Measurements from ENCODE around the gene PLEKHO1.
"Not testable (repeated sequence)": the region's sequence is repeated elsewhere in the genome, so short reads cannot be mapped to it uniquely, and the experiment has no call there.

The PLEKHO1 gene

GRCh38 chr1:150168960-150169601 lies 19.4 kb downstream of the PLEKHO1 start:
- no peaks in the 10 kb centered on the region for H3K9me3 Mint-ChIP-seq
- no peaks in the 10 kb centered on the region for H3K4me1 Mint-ChIP-seq (ENCODE audit: low read depth in 2 of 2)
- no peak overlapping the region for H3K27ac Mint-ChIP-seq
- no peak overlapping the region for H3K4me3 Mint-ChIP-seq
- DNase-seq (peak; percentile 46 to 50 (median 48)), ATAC-seq (replicated peaks) (peak; percentile 75)
- no peaks in the 10 kb centered on the region for H3K27me3 Mint-ChIP-seq
- no peaks in the 10 kb centered on the region for H3K36me3 Mint-ChIP-seq (ENCODE audit: insufficient read depth)

- DNase-seq (no peak), ATAC-seq (replicated peaks) (no peak)
- H3K27me3 Mint-ChIP-seq: no peaks in the 10 kb centered on the region
- no peak overlapping the region for H3K4me3 Mint-ChIP-seq
- H3K4me1 Mint-ChIP-seq (ENCODE audit: low read depth in 2 of 2): no peaks in the 10 kb centered on the region
- H3K27ac Mint-ChIP-seq: no peak overlapping the region
- peaks cover 3% of the 10 kb centered on the region for H3K36me3 Mint-ChIP-seq (ENCODE audit: insufficient read depth)
- H3K9me3 Mint-ChIP-seq: no peaks in the 10 kb centered on the region
Observed at GRCh38 chr1:150171801-150172200, 22.1 kb downstream of the PLEKHO1 start.

- DNase-seq (no peak), ATAC-seq (replicated peaks) (no peak)
- no peaks in the 10 kb centered on the region for H3K4me1 Mint-ChIP-seq (ENCODE audit: low read depth in 2 of 2)
- no peaks in the 10 kb centered on the region for H3K27me3 Mint-ChIP-seq
- H3K36me3 Mint-ChIP-seq (ENCODE audit: insufficient read depth): peaks cover 3% of the 10 kb centered on the region
- H3K27ac Mint-ChIP-seq: no peak overlapping the region
- H3K9me3 Mint-ChIP-seq: no peaks in the 10 kb centered on the region
- H3K4me3 Mint-ChIP-seq: no peak overlapping the region
Observed at GRCh38 chr1:150173141-150173585, 23.4 kb downstream of the PLEKHO1 start.

- no peak overlapping the region for H3K27ac Mint-ChIP-seq
- no peaks in the 10 kb centered on the region for H3K27me3 Mint-ChIP-seq
- no peak overlapping the region for H3K4me3 Mint-ChIP-seq
- H3K9me3 Mint-ChIP-seq: no peaks in the 10 kb centered on the region
- H3K36me3 Mint-ChIP-seq (ENCODE audit: insufficient read depth): peaks cover 3% of the 10 kb centered on the region
- ATAC-seq (replicated peaks) (no peak), DNase-seq (no peak)
- H3K4me1 Mint-ChIP-seq (ENCODE audit: low read depth in 2 of 2): no peaks in the 10 kb centered on the region
Observed at GRCh38 chr1:150176593-150176992, 26.9 kb downstream of the PLEKHO1 start.

- Mint-ChIP-seq H3K36me3 (ENCODE audit: insufficient read depth) (peaks cover 3% of the 10 kb centered on the region), H3K27ac (peak overlapping the region in 1 of 2 donors; percentile 38), H3K4me1 (ENCODE audit: low read depth in 2 of 2) (no peaks in the 10 kb centered on the region), H3K9me3 (no peaks in the 10 kb centered on the region), H3K27me3 (no peaks in the 10 kb centered on the region), H3K4me3 (no peak overlapping the region)
- no peak for ATAC-seq (replicated peaks)
- DNase-seq: no peak
Observed at GRCh38 chr1:150178548-150178947, 28.8 kb downstream of the PLEKHO1 start.

- H3K4me3 Mint-ChIP-seq: no peak overlapping the region
- H3K4me1 Mint-ChIP-seq (ENCODE audit: low read depth in 2 of 2): no peaks in the 10 kb centered on the region
- H3K27ac Mint-ChIP-seq: no peak overlapping the region
- H3K27me3 Mint-ChIP-seq: no peaks in the 10 kb centered on the region
- H3K36me3 Mint-ChIP-seq (ENCODE audit: insufficient read depth): peaks cover 3% of the 10 kb centered on the region
- H3K9me3 Mint-ChIP-seq: no peaks in the 10 kb centered on the region
- no peak for ATAC-seq (replicated peaks)
- no peak for DNase-seq
Observed at GRCh38 chr1:150179867-150180266, 30.2 kb downstream of the PLEKHO1 start.

GRCh38 chr1:150180474-150180873 lies 30.8 kb downstream of the PLEKHO1 start:
- Mint-ChIP-seq H3K36me3 (ENCODE audit: insufficient read depth) (peaks cover 3% of the 10 kb centered on the region), H3K4me1 (ENCODE audit: low read depth in 2 of 2) (no peaks in the 10 kb centered on the region)

GRCh38 chr1:150182247-150182646 lies 32.5 kb downstream of the PLEKHO1 start:
- no peaks in the 10 kb centered on the region for H3K36me3 Mint-ChIP-seq (ENCODE audit: insufficient read depth)
- ATAC-seq (replicated peaks) (no peak), DNase-seq (no peak)
- no peak overlapping the region for H3K4me3 Mint-ChIP-seq
- no peaks in the 10 kb centered on the region for H3K9me3 Mint-ChIP-seq
- H3K4me1 Mint-ChIP-seq (ENCODE audit: low read depth in 2 of 2): peaks cover 1 to 3% of the 10 kb centered on the region in 2 donors
- H3K27ac Mint-ChIP-seq: no peak overlapping the region
- no peaks in the 10 kb centered on the region for H3K27me3 Mint-ChIP-seq

More at GRCh38 chr1:150180474-150180873, 30.8 kb downstream of the PLEKHO1 start:
- H3K4me3 Mint-ChIP-seq: no peak overlapping the region
- DNase-seq: no peak
- ATAC-seq (replicated peaks): no peak
- no peak overlapping the region for H3K27ac Mint-ChIP-seq
- no peaks in the 10 kb centered on the region for H3K27me3 Mint-ChIP-seq
- no peaks in the 10 kb centered on the region for H3K9me3 Mint-ChIP-seq

- DNase-seq: no peak
- H3K27ac Mint-ChIP-seq: no peak overlapping the region
- no peak overlapping the region for H3K4me3 Mint-ChIP-seq
- no peaks in the 10 kb centered on the region for H3K9me3 Mint-ChIP-seq
- no peaks in the 10 kb centered on the region for H3K27me3 Mint-ChIP-seq
- no peaks in the 10 kb centered on the region for H3K36me3 Mint-ChIP-seq (ENCODE audit: insufficient read depth)
- no peak for ATAC-seq (replicated peaks)
- peaks cover 2 to 8% of the 10 kb centered on the region in 2 donors for H3K4me1 Mint-ChIP-seq (ENCODE audit: low read depth in 2 of 2)
Observed at GRCh38 chr1:150183061-150183460, 33.3 kb downstream of the PLEKHO1 start.

GRCh38 chr1:150185481-150185880 lies 35.8 kb downstream of the PLEKHO1 start:
- peaks cover 0 to 8% of the 10 kb centered on the region in 2 donors for H3K27me3 Mint-ChIP-seq
- no peaks in the 10 kb centered on the region for H3K9me3 Mint-ChIP-seq
- H3K4me1 Mint-ChIP-seq (ENCODE audit: low read depth in 2 of 2): peaks cover 2 to 8% of the 10 kb centered on the region in 2 donors
- no peak overlapping the region for H3K27ac Mint-ChIP-seq
- H3K36me3 Mint-ChIP-seq (ENCODE audit: insufficient read depth): no peaks in the 10 kb centered on the region
- ATAC-seq (replicated peaks): no peak
- DNase-seq: no peak
- no peak overlapping the region for H3K4me3 Mint-ChIP-seq

GRCh38 chr1:150186438-150186788 lies 36.7 kb downstream of the PLEKHO1 start:
- H3K9me3 Mint-ChIP-seq; H3K36me3 Mint-ChIP-seq (ENCODE audit: insufficient read depth); H3K27me3 Mint-ChIP-seq; H3K27ac Mint-ChIP-seq; DNase-seq; H3K4me1 Mint-ChIP-seq (ENCODE audit: low read depth in 2 of 2); ATAC-seq (replicated peaks): not testable (repeated sequence)
- peak overlapping the region in 1 of 2 donors; percentile 55 for H3K4me3 Mint-ChIP-seq

GRCh38 chr1:150186789-150187559 lies 37.3 kb downstream of the PLEKHO1 start:
- Mint-ChIP-seq H3K27ac (peak overlapping the region in 1 of 2 donors; percentile 73), H3K4me1 (ENCODE audit: low read depth in 2 of 2) (peaks cover 2 to 8% of the 10 kb centered on the region in 2 donors), H3K36me3 (ENCODE audit: insufficient read depth) (no peaks in the 10 kb centered on the region), H3K9me3 (no peaks in the 10 kb centered on the region), H3K4me3 (peak overlapping the region; percentile 31 to 55), H3K27me3 (peaks cover 0 to 10% of the 10 kb centered on the region in 2 donors)
- ATAC-seq (replicated peaks): peak; percentile 79
- peak; percentile 33 to 48 (median 33) for DNase-seq

GRCh38 chr1:150187560-150187931 lies 37.8 kb downstream of the PLEKHO1 start:
- Mint-ChIP-seq H3K9me3 (no peaks in the 10 kb centered on the region), H3K4me3 (peak overlapping the region; percentile 31 to 55), H3K36me3 (ENCODE audit: insufficient read depth) (no peaks in the 10 kb centered on the region), H3K4me1 (ENCODE audit: low read depth in 2 of 2) (peaks cover 2 to 8% of the 10 kb centered on the region in 2 donors), H3K27ac (peak overlapping the region in 1 of 2 donors; percentile 73), H3K27me3 (peaks cover 0 to 10% of the 10 kb centered on the region in 2 donors)
- DNase-seq (no peak), ATAC-seq (replicated peaks) (peak; percentile 19)

GRCh38 chr1:150192012-150192411 lies 42.3 kb downstream of the PLEKHO1 start:
- H3K27me3 Mint-ChIP-seq: peaks cover 11 to 24% of the 10 kb centered on the region in 2 donors
- H3K4me3 Mint-ChIP-seq: no peak overlapping the region
- no peak for ATAC-seq (replicated peaks)
- H3K9me3 Mint-ChIP-seq: no peaks in the 10 kb centered on the region
- DNase-seq: no peak
- peaks cover 2 to 7% of the 10 kb centered on the region in 2 donors for H3K4me1 Mint-ChIP-seq (ENCODE audit: low read depth in 2 of 2)
- no peak overlapping the region for H3K27ac Mint-ChIP-seq
- H3K36me3 Mint-ChIP-seq (ENCODE audit: insufficient read depth): no peaks in the 10 kb centered on the region

All from effector memory CD8-positive, alpha-beta T cell (primary cell).